RWPE2 (cell line): ENCODE measurements around the gene PHF2.

Experiments
- ATAC-seq: fragments of 200-7000 bp; cut with Tn5 transposase; 3 replicates; pipeline ENCODE4 v1.9.1; 2021; ENCODE audit warnings: low read depth
- DNase-seq: peaks from one replicate; pipeline ENCODE4 v3.0.0-alpha.2; 2020; ENCODE audit warnings: low spot score
- H3K27ac ChIP-seq: fragments of 450-650 bp; 2 replicates; pipeline ENCODE4 v1.5.1; 2017; ENCODE audit warnings: mild to moderate bottlenecking; ENCODE audit not compliant: poor library complexity, severe bottlenecking
- H3K27me3 ChIP-seq: fragments of 250-450 bp; sonication (Bioruptor Pico); 2 replicates; pipeline ENCODE4 v1.5.1; 2021; ENCODE audit warnings: mild to moderate bottlenecking, moderate library complexity; ENCODE audit not compliant: insufficient read depth, poor library complexity, severe bottlenecking
- H3K36me3 ChIP-seq: fragments of 250-450 bp; sonication (Bioruptor Pico); 2 replicates; pipeline ENCODE4 v1.5.1; 2020; ENCODE audit warnings: low read depth, mild to moderate bottlenecking, moderate library complexity
- H3K4me1 ChIP-seq: fragments of 250-450 bp; sonication (Bioruptor Pico); 2 replicates; pipeline ENCODE4 v1.5.1; 2021; ENCODE audit warnings: mild to moderate bottlenecking, moderate library complexity; ENCODE audit not compliant: insufficient read depth, poor library complexity, severe bottlenecking
- H3K4me3 ChIP-seq: fragments of 250-450 bp; sonication (Bioruptor Pico); 2 replicates; pipeline ENCODE4 v1.5.1; 2021; ENCODE audit warnings: mild to moderate bottlenecking, moderate library complexity; ENCODE audit not compliant: severe bottlenecking
- H3K9me3 ChIP-seq: fragments of 250-450 bp; sonication (Bioruptor Pico); 2 replicates; pipeline ENCODE4 v1.5.1; 2021; ENCODE audit warnings: mild to moderate bottlenecking, moderate library complexity; ENCODE audit not compliant: severe bottlenecking
- TF ChIP-seq, protein P1 (sequence below): fragments of 450-650 bp; IDR thresholded peaks from one replicate; pipeline ENCODE4 v1.5.1; 2017; ENCODE audit warnings: mild to moderate bottlenecking, moderate library complexity; ENCODE audit not compliant: poor library complexity, severe bottlenecking

The PHF2 gene

DNA sequence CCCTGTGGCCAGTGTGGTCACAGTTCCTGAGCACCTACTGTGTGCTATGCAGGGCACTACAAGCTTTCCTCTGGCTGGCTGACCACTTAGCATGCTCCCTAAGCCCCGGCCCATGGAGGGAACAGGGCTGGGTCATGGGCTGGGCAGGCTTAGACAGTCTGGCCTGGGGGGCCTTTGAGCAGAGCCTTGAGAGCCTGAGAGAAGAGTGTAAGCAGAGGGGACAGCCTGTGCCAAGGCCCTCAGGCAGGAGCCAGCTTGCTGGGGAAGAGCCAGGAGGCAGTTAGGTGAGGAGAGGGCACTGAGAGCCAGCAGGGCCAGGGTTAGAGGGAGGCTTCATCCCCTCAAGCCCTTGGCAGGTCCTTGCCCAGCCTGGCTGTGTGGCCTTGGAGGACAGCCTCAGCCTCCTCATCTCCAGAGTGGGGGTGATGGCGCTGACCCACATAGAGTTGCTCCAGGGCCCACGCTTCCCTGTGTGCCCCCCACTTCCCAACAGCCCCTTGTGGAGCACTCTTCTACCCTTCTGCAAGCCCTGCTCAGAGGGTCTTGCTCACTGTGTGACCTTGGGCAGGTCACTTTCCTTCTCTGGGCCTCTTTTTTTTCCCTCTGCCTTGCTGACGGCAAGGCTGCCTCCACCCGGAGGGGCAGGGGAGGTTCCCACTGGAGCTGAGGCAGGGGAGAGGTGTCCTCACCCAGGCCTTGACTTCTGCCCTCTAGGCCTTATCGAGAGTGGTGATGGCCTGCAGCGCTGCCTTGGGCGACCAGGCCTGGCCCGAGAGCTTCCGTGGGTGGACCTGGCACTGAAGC is 107.1 kb downstream of the PHF2 start:
- Histone ChIP-seq H3K9me3 (no peaks in the 10 kb centered on the region), H3K27me3 (no peaks in the 10 kb centered on the region), H3K27ac (no peak overlapping the region), H3K4me3 (no peak overlapping the region), H3K4me1 (no peaks in the 10 kb centered on the region), H3K36me3 (no peaks in the 10 kb centered on the region; the same call in 1 of the 2 replicates)
- peak; percentile 33 for DNase-seq
- TF ChIP-seq, protein P1, sequence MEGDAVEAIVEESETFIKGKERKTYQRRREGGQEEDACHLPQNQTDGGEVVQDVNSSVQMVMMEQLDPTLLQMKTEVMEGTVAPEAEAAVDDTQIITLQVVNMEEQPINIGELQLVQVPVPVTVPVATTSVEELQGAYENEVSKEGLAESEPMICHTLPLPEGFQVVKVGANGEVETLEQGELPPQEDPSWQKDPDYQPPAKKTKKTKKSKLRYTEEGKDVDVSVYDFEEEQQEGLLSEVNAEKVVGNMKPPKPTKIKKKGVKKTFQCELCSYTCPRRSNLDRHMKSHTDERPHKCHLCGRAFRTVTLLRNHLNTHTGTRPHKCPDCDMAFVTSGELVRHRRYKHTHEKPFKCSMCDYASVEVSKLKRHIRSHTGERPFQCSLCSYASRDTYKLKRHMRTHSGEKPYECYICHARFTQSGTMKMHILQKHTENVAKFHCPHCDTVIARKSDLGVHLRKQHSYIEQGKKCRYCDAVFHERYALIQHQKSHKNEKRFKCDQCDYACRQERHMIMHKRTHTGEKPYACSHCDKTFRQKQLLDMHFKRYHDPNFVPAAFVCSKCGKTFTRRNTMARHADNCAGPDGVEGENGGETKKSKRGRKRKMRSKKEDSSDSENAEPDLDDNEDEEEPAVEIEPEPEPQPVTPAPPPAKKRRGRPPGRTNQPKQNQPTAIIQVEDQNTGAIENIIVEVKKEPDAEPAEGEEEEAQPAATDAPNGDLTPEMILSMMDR: no peak
- ATAC-seq: no peak

DNA sequence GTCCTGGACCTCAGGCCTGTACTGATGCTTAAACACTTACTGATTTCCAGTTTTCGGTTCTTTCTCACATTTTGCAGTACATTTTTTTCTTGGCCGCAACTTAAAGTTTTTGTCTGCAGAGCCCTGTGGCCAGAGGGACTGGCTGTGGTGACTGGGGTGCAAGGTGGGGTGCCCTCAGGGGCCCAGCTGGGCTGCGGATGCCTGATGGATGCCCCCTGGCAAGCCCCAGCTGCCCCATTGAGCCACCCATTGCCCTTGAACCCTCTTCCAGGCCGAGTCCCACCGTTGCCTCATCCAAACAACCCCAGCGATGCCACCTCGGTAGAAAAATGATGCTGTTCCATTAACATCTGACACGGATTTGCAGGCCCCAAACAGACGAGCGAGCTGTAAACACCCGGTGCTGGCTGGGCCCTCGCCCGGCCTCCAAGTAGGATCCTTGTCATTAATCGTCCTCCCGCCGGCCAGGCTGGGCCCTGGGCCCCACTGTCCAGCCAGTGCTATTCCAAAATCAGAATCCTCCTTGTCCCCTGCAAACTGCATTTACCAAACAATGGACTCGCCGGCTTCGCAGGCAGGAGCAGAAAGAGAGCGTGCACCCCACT is 107.9 kb downstream of the PHF2 start:
- Histone ChIP-seq H3K27ac (no peak overlapping the region), H3K36me3 (no peaks in the 10 kb centered on the region), H3K4me1 (no peaks in the 10 kb centered on the region), H3K27me3 (no peaks in the 10 kb centered on the region), H3K4me3 (no peak overlapping the region), H3K9me3 (no peaks in the 10 kb centered on the region)
- TF ChIP-seq, protein P1: no peak
- DNase-seq (peak; percentile 25), ATAC-seq (no peak)

DNA sequence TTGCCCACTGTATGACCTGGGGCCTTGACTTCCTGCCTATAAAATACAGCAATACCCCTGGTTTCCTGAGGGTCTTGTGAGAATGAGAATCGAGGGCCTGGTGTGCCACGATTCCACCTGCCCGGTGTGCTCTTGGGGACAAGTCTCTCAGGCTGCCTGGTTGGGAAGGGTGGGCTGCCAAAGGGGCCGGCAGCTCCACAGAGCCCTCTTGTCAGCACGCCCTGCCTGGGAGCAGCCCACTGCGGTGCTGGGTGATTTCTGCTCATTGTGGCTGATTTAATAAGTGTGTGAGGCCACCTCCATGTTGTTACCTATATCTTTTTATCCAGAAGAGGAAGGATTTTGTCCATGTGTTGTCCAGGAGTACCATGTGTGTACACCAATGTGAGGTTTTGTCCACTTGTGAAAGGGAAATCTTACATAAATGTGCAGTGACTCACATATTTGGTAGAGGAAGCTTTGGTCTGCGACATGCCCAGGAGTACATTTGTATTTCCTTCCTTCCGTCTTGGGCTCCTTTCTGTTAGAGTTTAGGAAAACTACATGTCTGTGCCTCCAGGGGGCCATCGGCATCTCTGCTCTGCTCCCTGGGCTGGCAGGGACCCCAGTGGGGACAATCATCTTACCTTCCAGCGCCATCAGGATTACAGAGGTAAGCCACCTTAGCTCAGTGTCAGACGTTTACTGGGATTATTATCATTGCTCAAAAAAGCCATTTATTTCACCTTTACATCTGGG is 108.6 kb downstream of the PHF2 start:
- H3K4me1 ChIP-seq: no peaks in the 10 kb centered on the region
- DNase-seq (no peak), ATAC-seq (no peak)
- H3K4me3 ChIP-seq: no peak overlapping the region
- H3K27me3 ChIP-seq: no peaks in the 10 kb centered on the region
- no peaks in the 10 kb centered on the region for H3K9me3 ChIP-seq
- TF ChIP-seq, protein P1: peak; percentile 9
- no peaks in the 10 kb centered on the region for H3K36me3 ChIP-seq
- H3K27ac ChIP-seq: no peak overlapping the region

DNA sequence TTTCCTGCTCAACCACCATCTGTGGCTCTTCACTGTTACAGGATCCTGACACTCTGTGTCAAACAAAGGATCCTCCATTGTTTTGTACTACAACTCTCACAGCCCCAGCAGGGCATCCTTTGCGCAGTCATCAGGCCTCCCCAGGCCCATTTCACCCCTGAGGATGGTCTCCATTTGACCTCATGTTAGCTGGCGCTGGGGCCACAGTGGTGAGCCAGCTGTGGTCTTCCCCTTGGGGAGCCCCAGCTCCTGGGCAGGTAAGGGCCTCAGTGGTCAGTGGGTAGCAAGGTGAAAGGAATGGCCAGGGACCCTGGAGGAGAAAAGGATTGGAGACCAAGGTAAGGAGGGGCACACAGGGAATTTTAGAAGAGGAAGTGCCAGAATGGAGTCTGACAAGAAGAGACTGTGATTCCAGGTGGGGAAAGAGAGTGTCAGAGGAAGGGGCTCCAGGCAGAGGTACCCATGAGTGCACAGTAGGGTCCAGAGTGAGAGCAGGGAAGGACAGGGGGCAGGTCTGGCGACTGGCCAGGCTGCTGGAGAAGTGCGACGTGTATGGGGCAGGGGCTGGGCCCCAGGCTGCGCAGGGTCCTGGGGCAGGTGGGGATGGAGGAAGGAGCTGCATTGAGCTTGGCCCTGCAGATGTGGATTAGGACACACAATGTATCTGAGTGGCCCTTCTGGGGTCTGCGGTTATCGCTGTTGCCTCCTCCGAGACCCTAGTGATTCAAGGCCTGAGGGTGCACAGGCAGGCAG is 109.9 kb downstream of the PHF2 start:
- DNase-seq (no peak), ATAC-seq (no peak)
- Histone ChIP-seq H3K4me1 (no peaks in the 10 kb centered on the region), H3K4me3 (no peak overlapping the region), H3K27ac (no peak overlapping the region), H3K27me3 (no peaks in the 10 kb centered on the region), H3K9me3 (peaks cover 2% of the 10 kb centered on the region), H3K36me3 (no peaks in the 10 kb centered on the region)
- TF ChIP-seq, protein P1: no peak
